A549 (cell line): ENCODE results near the gene SLC29A3. TPM values are rescaled to one million over a fixed set of nuclear protein-coding genes. Genes with fewer than 3 reads are reported as not detected.

ENCODE experiments used
- ATAC-seq, 2 experiments: fragments of 200-7000 bp in 1 of 2; fragments of >200 bp in 1 of 2; cut with Nextera tagmentation in 1 of 2; cut with Tn5 transposase in 1 of 2; 3 replicates each; pipeline versions ENCODE4 v1.8.0 to v1.9.1; 2018 to 2020; ENCODE audit warnings: mild to moderate bottlenecking in 1 of 2, moderate library complexity in 1 of 2
- CTCF ChIA-PET: fragments of 300-600 bp; sonication (Branson Sonifier 250); formaldehyde crosslinking; extraction: SDS; loops from one replicate; lab custom pipeline; 2021; ENCODE audit warnings: antibody characterized with exemption, inconsistent platforms; lab: Yijun Ruan, JAX
- POLR2A ChIA-PET: fragments of 350-600 bp; formaldehyde crosslinking; extraction: SDS; loops from one replicate; lab custom pipeline; 2021; ENCODE audit warnings: antibody characterized with exemption, inconsistent platforms; lab: Yijun Ruan, JAX
- DNase-seq, 2 experiments: peaks; one replicate each; pipeline versions ENCODE4 v3.0.0 to v3.0.0-alpha.2; 2011 to 2016; ENCODE audit warnings: low read depth in 1 of 2, low spot score in 1 of 2
- FAIRE-seq: peaks from 2 replicates; lab custom pipeline; 2011; peaks lifted over from hg19 to GRCh38; lab: Jason Lieb, UNC
- H3K27ac ChIP-seq, 2 experiments: fragments of >200 bp; sonication (Bioruptor Twin); formaldehyde crosslinking; 3 replicates each; pipeline ENCODE4 v1.5.1; 2016 to 2017
- H3K4me1 ChIP-seq: fragments of >200 bp; sonication (Bioruptor Twin); formaldehyde crosslinking; 3 replicates; pipeline ENCODE4 v1.6.1; 2016
- H3K4me2 ChIP-seq: fragments of >200 bp; sonication (Bioruptor Twin); formaldehyde crosslinking; 3 replicates; pipeline ENCODE4 v1.6.1; 2016
- H3K4me3 ChIP-seq: fragments of >200 bp; sonication (Bioruptor Twin); formaldehyde crosslinking; 3 replicates; pipeline ENCODE4 v1.5.1; 2016
- H3K9me3 ChIP-seq: fragments of >200 bp; sonication (Bioruptor Twin); formaldehyde crosslinking; 3 replicates; pipeline ENCODE4 v1.6.1; 2016
- CBX2 ChIP-seq: fragments of 200-600 bp; sonication (generic); IDR thresholded peaks from 2 replicates; pipeline ENCODE4 v1.6.1; 2016; ENCODE audit warnings: low read depth, mild to moderate bottlenecking, borderline replicate concordance
- CBX8 ChIP-seq: fragments of 200-600 bp; sonication (generic); IDR thresholded peaks from 2 replicates; pipeline ENCODE4 v1.6.1; 2016
- CHD4 ChIP-seq: fragments of 200-600 bp; sonication (generic); IDR thresholded peaks from 2 replicates; pipeline ENCODE4 v1.6.1; 2016; ENCODE audit warnings: antibody characterized with exemption, mild to moderate bottlenecking, borderline replicate concordance
- EHMT2 ChIP-seq: fragments of 200-600 bp; sonication (generic); IDR thresholded peaks from 2 replicates; pipeline ENCODE4 v1.6.1; 2016; ENCODE audit warnings: antibody characterized with exemption, low read depth, mild to moderate bottlenecking, moderate library complexity
- GATA3 ChIP-seq: IDR thresholded peaks from 2 replicates; pipeline ENCODE4 v1.6.1; 2012; ENCODE audit warnings: borderline replicate concordance
- HEYL ChIP-seq: fragments of 250-450 bp; sonication (Bioruptor Pico); IDR thresholded peaks from 2 replicates; pipeline ENCODE4 v1.8.0; 2021; ENCODE audit warnings: mild to moderate bottlenecking, moderate library complexity
- HOXB13 ChIP-seq: fragments of 250-450 bp; sonication (Bioruptor Pico); IDR thresholded peaks from 2 replicates; pipeline ENCODE4 v1.5.0; 2020; ENCODE audit warnings: low read depth, mild to moderate bottlenecking, moderate library complexity
- MYC ChIP-seq: IDR thresholded peaks from 2 replicates; pipeline ENCODE4 v1.6.1; 2012; ENCODE audit warnings: mild to moderate bottlenecking, inconsistent platforms, low read length, improper control_type of control experiment, borderline replicate concordance
- POLR2AphosphoS2 ChIP-seq: conservative IDR thresholded peaks from 2 replicates; pipeline ENCODE4 v1.6.1; 2012; ENCODE audit warnings: low read length, improper control_type of control experiment, inconsistent platforms
- RAD21 ChIP-seq, 2 experiments: fragments of >200 bp in 1 of 2; sonication (Bioruptor Twin) in 1 of 2; formaldehyde crosslinking in 1 of 2; IDR thresholded peaks in 1 of 2; conservative IDR thresholded peaks in 1 of 2; 2 replicates in 1 of 2; 3 replicates in 1 of 2; pipeline ENCODE4 v1.6.1; 2012 to 2018; ENCODE audit warnings: inconsistent platforms in 1 of 2
- SREBF2 ChIP-seq: fragments of 450-650 bp; IDR thresholded peaks from 2 replicates; pipeline ENCODE4 v1.6.1; 2014; ENCODE audit warnings: mild to moderate bottlenecking, moderate library complexity
- TP53 ChIP-seq: fragments of 250-450 bp; sonication (Bioruptor Pico); IDR thresholded peaks from 2 replicates; pipeline ENCODE4 v1.5.0; 2021; ENCODE audit warnings: mild to moderate bottlenecking, moderate library complexity
- ZC3H11A ChIP-seq: fragments of 450-650 bp; IDR thresholded peaks from 2 replicates; pipeline ENCODE4 v1.6.1; 2014; ENCODE audit warnings: antibody characterized with exemption, mild to moderate bottlenecking
- ZFP36 ChIP-seq: fragments of 450-650 bp; IDR thresholded peaks from 2 replicates; pipeline ENCODE4 v1.6.1; 2014; ENCODE audit warnings: borderline replicate concordance; ENCODE audit not compliant: partially characterized antibody
- ZSCAN20 ChIP-seq: fragments of 250-450 bp; sonication (Bioruptor Pico); IDR thresholded peaks from 2 replicates; pipeline ENCODE4 v1.8.0; 2022; ENCODE audit warnings: mild to moderate bottlenecking, moderate library complexity
- WGBS: methylation state at CpG from one replicate; pipeline ENCODE4 v1.1.6; 2017; ENCODE audit errors: missing lambda C conversion rate; 5-methylcytosine and 5-hydroxymethylcytosine counted together
- polyA plus RNA-seq, 4 experiments: library from polyadenylated mRNA; depleted of rRNA in 3 of 4; stranded (reverse); fragments of >200 nt; fragmentation: RNase III in 1 of 4; extraction: RNeasy Plus Mini Kit Qiagen cat#74134 plus additional on column Dnase treatment in 1 of 4; gene quantifications; 2 replicates in 3 of 4; 3 replicates in 1 of 4; pipeline ENCODE4 v1.2.3, GENCODE V29; 2011 to 2017
- TF ChIP-seq, protein P1 (sequence below): fragments of 250-450 bp; sonication (Bioruptor Pico); IDR thresholded peaks from 2 replicates; pipeline ENCODE4 v1.5.0; 2020; ENCODE audit warnings: low read depth, mild to moderate bottlenecking, moderate library complexity
- TF ChIP-seq, protein P2 (sequence below): IDR thresholded peaks from 2 replicates; pipeline ENCODE4 v1.6.1; 2012

Gene SLC29A3
- polyA plus RNA-seq, 2 of the 4 experiments (the other 2 are of a cell fraction) = 7.2 to 11.4 TPM

DNA sequence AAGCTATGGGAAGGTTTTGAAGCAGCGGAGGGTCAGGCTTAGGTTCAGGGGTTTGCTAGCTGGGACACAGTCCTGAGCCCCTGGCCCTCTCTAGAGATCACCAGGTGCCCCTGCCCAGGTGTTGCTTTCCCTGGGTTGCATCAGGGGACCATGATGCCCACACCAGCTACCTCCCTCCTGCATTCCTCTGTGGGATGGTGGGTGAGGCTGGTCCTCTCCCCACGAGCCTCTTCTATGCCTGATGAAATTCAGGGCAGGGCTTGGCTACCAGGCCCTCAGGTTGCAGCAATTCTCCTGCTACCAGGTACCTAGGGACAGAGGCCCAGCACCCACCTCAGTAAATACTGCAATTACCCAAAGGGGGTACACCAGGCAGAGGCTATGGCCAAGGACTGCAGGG, 10.8 kb upstream of the SLC29A3 start:
- FAIRE-seq = no peak
- CTCF ChIA-PET = interaction anchor here (1.4 to 44.0 kb wide), 7 partner anchors 10 to 400 kb away, joined by 3 to 977 read pairs (median 11); partner anchors contain the start of genes CDH23 and SLC29A3

DNA sequence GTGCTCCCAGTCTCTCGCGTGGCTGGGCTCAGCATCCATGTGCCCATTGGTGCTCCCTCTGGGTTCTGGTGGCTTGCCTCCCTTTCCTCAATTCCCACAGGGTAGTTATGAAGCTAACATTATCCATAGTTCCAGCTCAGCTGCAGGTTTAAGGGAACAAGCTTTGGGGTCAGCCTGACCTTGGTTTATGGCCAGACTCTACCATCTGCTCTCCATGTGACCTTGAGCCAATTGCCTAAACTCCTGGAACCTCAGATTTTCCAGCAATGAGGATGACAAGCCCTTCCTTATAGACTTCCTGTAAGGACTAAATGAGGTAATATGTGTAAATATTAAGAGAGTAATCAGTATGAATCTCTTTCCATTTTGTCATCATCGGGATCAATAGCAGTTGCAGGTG, 10.1 kb upstream of the SLC29A3 start:
- no peak overlapping the region for H3K4me2 ChIP-seq
- DNase-seq (no peak), ATAC-seq (no peak), FAIRE-seq (no peak)
- H3K4me3 ChIP-seq = no peak overlapping the region
- H3K4me1 ChIP-seq = no peaks in the 10 kb centered on the region
- POLR2A ChIA-PET = no interaction called here
- WGBS = 71% methylated on average over 3 of the region's 3 CpGs
- no peaks in the 10 kb centered on the region for H3K9me3 ChIP-seq
- CTCF ChIA-PET = interaction anchor here (1.2 to 44.0 kb wide), 6 partner anchors 9 to 400 kb away, joined by 3 to 977 read pairs (median 11); partner anchors contain the start of genes CDH23 and SLC29A3
- no peak overlapping the region for H3K27ac ChIP-seq
- no peak for TF ChIP-seq EHMT2
- no peak for TF ChIP-seq CHD4
- TF ChIP-seq RAD21 (conservative IDR thresholded peaks at IDR 0.05 in 1 of 2, IDR thresholded peaks at IDR 0.05 in 1 of 2) = no peak

More for the DNA sequence above, 10.8 kb upstream of the SLC29A3 start:
- Histone ChIP-seq H3K4me2 (no peak overlapping the region), H3K27ac (no peak overlapping the region), H3K4me3 (no peak overlapping the region), H3K9me3 (no peaks in the 10 kb centered on the region), H3K4me1 (no peaks in the 10 kb centered on the region)
- DNase-seq = no peak
- TF ChIP-seq ZSCAN20 (CRISPR knock-in tag) = no peak
- 48% methylated on average over 2 of the region's 2 CpGs for WGBS
- POLR2A ChIA-PET = interaction anchor here (0.5 kb wide), 1 partner anchor 10 kb away, joined by 3 read pairs; no protein-coding TSS in a partner anchor
- no peak for ATAC-seq

DNA sequence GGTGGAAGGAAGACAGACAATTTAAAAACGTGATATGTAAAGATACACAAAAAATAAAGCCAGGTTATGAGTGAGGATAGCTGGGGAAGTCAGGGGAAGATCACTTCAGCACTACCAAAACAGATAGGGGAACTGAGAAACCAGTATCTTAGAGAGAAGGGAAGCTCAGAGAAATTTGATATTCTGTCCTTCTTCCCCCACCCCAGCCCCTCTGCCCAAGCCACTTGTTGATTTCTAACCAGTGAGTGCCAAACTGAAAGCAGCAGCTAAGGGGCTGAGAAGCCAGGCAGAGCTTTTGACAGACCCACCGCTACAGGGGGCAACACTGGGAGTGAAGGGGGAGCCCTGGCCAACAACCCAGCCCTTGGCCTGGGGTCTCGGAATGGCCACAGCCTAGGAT, 9.1 kb upstream of the SLC29A3 start:
- H3K27ac ChIP-seq = no peak overlapping the region
- H3K9me3 ChIP-seq = no peaks in the 10 kb centered on the region
- ChIA-PET CTCF (interaction anchor here (0.8 to 44.0 kb wide), 7 partner anchors 9 to 464 kb away, joined by 3 to 977 read pairs (median 11); partner anchors contain the start of genes CDH23 and SLC29A3), POLR2A (no interaction called here)
- ATAC-seq = no peak
- H3K4me2 ChIP-seq = no peak overlapping the region
- whole genome bisulfite sequencing = 48% methylated on average over 3 of the region's 3 CpGs
- H3K4me3 ChIP-seq = no peak overlapping the region
- DNase-seq = no peak
- TF ChIP-seq CBX8 (no peak), GATA3 (no peak), POLR2AphosphoS2 (no peak), SREBF2 (no peak), EHMT2 (no peak), HEYL (no peak), ZFP36 (no peak), TP53 (no peak), MYC (no peak)
- TF ChIP-seq, protein P1, sequence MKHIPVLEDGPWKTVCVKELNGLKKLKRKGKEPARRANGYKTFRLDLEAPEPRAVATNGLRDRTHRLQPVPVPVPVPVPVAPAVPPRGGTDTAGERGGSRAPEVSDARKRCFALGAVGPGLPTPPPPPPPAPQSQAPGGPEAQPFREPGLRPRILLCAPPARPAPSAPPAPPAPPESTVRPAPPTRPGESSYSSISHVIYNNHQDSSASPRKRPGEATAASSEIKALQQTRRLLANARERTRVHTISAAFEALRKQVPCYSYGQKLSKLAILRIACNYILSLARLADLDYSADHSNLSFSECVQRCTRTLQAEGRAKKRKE (CRISPR knock-in tag) = no peak
- TF ChIP-seq, protein P2, sequence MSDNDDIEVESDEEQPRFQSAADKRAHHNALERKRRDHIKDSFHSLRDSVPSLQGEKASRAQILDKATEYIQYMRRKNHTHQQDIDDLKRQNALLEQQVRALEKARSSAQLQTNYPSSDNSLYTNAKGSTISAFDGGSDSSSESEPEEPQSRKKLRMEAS = no peak
- H3K4me1 ChIP-seq = 0 out of 3 replicates have a peak, but pooled peaks cover 3% of the 10 kb centered on the region
- FAIRE-seq = no peak

DNA sequence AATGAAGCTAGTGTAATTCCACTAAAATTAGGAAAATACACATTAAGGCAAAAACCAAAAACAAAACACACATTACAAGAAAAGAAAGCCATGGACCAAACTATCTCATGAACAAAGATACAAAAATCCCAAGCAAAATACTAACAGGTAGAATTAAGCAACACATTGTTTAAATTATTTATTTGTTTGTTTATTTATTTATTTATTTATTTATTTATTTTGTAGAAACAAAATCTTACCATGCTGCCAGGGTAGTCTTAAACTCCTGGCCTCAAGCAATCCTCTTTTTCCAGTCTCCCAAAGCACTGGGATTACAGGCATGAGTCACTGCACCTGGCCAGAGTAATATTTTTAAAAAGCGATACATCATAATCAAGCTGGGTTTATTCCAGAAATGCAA, 6.8 kb upstream of the SLC29A3 start:
- no peak overlapping the region for H3K27ac ChIP-seq
- TF ChIP-seq HEYL (no peak), HOXB13 (no peak), CBX2 (no peak), ZC3H11A (peak; percentile 37; the same call in 1 of the 2 replicates)
- no peaks in the 10 kb centered on the region for H3K9me3 ChIP-seq
- H3K4me2 ChIP-seq = no peak overlapping the region
- no peak for ATAC-seq
- H3K4me1 ChIP-seq = 0 out of 3 replicates have a peak, but pooled peaks cover 3% of the 10 kb centered on the region
- POLR2A ChIA-PET = no interaction called here
- 92% methylated on average over 1 of the region's 1 CpG for WGBS
- no peak for DNase-seq
- CTCF ChIA-PET = interaction anchor here (0.6 to 44.0 kb wide), 9 partner anchors 6 to 876 kb away, joined by 3 to 977 read pairs (median 41); partner anchors contain the start of genes CDH23 and SLC29A3
- H3K4me3 ChIP-seq = no peak overlapping the region
- FAIRE-seq = no peak
